Measurements from ENCODE around the gene COL4A2.

DNA sequence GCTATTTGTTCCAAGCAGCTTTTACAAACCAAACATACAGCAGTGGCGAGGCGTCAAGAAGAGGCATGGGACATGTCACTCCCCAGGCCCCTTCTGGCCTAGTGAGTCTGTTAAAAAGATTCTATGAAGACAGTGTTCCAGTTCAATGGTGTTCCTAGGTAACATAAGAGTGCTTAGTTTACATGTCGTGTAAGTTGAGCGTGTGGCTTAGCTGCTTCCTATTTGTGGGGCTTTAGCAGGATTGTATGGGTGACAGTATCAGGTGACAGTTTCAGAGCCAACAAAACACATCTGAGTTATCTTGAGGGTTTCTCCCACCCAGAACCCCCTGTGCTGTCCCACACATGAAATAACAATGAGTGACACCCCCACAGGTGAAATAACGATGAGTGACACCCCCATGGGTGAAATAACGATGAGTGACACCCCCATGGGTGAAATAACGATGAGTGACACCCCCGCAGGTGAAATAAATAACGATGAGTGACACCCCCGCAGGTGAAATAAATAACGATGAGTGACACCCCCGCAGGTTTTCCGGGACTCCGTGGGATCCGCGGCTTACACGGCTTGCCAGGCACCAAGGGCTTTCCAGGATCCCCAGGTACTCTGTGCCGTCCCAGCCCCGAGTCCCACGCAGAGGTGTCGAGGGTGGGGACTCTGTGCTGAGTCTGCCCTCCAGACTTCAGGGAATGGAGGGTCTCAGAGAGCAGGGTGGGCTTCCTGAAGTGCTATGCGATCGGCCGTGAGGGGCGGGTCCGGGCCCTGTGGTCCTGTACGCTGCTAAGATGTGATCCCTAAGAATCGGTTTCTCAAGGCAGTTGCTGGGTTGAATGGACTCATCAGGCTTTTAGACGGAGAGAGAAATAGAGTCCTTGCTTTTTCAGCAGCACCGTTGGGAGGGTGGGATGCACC lies 185.9 kb downstream of the COL4A2 start:
- no peak for TF ChIP-seq CTCF (IDR thresholded peaks at IDR 0.05)
- TF ChIP-seq POLR2AphosphoS5 (IDR thresholded peaks at IDR 0.05), result no peak
